Measurements from ENCODE around the gene POGK.
"Not testable (repeated sequence)": the region's sequence is repeated elsewhere in the genome, so short reads cannot be mapped to it uniquely, and the experiment has no call there.

Gene POGK

DNA sequence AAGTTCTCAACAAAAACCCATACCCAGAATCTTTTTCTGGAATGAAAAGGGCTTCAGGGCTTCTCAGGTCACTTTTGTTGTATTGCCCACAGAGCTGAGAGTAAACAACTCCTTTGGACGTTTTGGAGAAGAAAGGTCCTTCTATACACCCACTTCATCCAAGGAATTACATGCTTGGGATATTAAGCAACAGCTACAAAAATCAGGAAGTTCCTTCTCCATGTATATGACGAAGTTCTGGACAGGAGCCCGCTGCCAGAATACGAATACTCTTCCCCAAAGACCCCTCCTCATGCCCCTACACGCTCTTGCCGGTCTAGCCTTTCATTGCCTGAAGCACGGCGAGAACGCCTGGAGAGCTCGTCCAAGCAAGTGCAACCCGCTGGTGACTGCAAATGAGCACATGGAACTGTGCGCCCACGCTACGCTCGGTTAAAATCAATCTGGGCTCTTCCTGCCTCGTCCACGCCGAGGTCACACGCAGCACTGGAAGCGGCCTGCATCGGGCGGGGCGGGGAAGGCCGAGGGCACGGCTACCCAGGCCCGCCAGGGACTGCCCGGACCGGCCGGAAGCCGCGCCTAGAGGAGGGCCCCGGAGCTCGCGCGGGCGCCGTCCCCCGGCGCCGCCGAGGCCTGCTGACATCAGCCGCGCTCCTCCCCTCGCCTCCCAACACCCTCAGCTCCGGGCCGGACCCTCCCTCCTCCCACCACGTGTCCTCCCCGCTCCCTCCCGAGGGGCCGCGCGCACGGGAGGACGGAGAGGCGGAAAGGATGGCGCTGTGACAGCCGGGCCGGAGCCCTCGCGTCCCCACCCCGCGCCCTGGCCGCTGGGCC is at the start of gene POGK:
TSS of gene POGK (plus strand) at position 710 of the 834 bp plus-strand sequence. CDS start 1,482 bp downstream, outside the sequence.
- FAIRE-seq, result no peak

DNA sequence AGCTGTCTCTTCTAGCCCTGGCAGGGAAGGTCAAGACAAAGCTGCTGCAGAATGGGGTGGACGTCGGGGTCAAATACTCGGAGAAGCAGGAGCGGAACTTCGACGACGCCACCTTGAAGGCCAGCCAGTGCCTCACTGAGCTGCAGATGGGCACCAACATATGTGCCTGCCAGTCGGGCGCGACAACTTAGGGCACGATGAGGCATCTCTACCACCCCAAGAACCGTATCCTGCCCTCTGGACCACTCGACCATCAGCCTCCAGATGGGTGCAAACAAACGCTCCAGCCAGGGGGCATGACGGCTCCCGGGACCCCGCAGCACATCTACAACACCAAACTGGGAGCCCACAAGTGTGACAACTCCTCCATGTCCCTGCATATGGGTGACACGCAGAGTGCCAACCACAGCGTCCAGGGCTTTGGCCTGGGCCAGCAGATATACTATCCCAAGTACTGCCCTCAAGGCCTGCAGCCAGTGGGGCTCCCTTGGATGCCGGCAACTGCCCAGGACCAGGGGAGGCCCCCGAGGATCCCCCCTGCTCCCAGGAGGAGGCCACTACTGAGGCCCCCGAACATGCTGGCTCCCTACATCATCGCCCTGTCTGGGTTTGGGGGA is 42.5 kb upstream of the POGK start:
- no peak for FAIRE-seq

DNA sequence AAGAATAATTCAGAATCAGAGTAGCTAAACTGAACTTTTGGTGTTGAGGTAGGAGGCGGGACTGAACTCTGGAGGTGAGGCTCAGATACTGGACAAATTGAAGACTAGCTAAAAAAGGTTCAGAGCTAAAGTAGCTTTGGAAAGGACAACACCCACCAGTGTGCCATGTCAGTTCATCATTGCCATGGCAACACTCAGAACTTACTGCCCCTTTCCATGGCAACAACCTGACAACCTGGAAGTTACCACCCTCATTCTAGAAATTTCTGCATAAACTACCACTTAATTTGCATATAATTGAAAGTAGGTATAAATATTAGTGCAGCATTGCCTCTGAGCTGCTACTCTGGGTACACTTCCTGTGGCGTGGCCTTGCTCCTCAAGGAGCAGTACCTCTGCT is 30.3 kb upstream of the POGK start:
- no peak for FAIRE-seq

DNA sequence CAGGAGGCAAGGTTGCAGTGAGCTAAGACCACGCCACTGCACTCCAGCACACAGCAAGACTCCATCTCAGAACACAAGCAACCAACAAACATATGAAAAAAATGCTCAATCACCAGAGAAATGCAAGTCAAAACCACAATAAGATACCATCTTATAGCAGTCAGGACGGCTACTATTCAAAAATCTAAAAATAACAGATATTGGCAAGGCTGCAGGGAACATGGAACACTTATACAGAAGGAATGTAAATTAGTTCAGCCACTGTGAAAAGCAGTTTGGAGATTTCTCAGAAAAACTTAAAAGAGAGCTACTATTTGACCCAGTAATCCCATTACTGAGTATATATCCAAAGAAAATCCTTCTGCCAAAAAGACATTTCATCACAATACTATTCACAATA is 27.6 kb upstream of the POGK start:
- no peak for FAIRE-seq

DNA sequence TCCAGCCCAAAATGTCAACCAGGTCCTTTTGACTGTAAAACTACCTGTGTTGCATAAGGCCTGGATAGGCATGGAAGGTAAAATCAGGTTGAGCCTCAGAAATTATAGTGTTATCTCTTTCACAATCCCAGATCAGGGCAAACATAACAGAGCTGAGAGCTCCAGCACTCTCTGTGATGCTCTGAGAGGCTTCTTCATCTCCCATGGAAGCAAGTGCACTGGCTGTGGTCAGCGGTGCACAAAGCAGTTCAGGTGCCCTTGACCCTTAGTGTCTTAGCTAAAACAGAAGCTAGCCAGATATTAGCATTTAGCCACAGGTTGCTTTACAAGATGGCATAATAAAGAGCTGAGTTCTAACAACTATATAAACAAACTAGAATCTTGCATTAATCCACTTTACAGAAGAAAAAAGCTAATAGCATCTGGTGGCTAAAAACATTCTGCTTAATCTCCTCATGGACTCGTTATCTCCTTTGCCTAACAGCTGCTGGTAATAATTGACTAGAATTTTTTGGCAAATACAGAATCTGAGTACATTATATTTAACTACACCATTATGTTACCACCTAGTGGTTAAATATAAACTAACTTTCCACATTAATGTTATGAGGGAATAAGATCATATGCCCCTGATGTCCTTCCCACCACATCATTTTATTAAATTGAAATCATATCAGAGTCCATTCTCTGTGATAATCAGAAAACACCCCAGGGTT is 25.6 kb upstream of the POGK start:
- FAIRE-seq, result no peak

- FAIRE-seq, result no peak
These were observed 24.7 kb upstream of the POGK start for GRCh38 chr1:166814611-166815010.

- no peak for FAIRE-seq
These were observed 19.3 kb upstream of the POGK start for GRCh38 chr1:166819974-166820373.

DNA sequence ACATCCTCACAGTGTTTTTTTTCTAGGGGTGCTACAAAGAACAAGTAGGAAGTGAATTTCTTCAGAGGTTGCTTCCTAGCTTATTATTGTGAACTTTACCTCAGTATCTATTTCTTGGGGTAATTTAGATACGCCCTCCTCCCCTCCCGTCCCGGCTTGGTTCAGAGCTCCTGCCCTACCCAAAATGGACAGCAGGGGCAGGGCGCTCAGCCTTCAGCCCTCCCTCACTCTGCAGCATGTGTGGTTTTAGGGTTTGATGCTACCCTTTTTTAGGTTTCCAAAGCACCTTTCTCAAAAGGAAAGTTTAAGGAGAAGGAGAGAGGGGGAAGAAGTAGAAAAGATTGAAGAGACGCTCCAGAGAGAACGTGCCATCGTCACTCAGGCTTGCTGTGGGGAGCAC is 16.9 kb upstream of the POGK start:
- FAIRE-seq, result no peak

DNA sequence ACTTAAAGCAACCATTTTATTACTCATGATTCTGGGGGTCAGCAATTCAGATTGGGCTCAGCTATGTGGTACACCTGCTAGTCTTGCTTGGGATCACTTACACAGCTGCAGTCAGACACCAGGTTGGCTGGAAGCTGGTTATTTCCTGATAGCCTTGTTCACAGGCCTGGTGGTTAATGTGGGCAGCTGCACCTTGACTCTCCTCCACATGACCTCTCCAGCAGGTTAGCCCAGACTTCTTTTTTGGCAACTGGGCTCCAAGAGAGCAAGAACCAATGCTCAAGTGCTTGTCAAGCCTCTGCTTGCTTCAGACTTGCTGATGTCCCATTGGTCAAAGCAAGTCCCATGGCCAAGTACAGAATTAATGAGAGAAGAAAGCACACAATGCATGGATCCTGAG is 11.8 kb upstream of the POGK start:
- no peak for FAIRE-seq

DNA sequence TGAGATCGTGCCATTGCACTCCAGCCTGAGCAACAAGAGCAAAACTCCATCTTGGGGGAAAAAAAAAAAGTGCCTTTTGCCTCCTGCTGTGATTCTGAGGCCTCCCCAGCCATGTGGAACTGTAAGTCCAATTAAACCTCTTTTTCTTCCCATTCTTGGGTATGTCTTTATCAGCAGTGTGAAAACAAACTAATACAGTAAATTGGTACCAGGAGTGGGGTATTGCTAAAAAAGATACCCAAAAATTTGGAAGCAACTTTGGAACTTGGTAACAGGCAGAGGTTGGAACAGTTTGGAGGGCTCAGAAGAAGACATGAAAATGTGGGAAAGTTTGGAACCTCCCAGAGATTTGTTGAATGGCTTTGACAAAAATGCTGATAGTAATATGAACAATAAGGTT is 9.5 kb upstream of the POGK start:
- not testable (repeated sequence) for FAIRE-seq

DNA sequence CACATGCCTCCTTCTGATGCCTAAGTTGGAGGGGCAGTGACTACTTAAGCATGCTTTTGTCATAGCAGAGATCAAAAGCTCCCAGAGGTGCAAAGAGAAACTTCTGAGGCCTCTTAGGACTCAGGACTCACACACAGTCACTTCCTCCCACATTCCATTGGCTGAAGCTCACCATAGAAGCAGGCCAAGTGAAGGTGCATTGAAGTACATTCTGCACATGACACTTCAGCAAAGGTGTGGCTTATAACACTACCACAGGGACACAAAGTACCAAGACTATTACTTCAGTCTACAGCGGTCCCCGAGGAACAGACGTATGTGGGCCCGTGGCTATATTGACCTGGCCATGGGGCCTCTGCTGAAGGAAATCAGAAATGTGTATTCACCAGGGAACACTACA is 2.5 kb upstream of the POGK start:
- no peak for FAIRE-seq

DNA sequence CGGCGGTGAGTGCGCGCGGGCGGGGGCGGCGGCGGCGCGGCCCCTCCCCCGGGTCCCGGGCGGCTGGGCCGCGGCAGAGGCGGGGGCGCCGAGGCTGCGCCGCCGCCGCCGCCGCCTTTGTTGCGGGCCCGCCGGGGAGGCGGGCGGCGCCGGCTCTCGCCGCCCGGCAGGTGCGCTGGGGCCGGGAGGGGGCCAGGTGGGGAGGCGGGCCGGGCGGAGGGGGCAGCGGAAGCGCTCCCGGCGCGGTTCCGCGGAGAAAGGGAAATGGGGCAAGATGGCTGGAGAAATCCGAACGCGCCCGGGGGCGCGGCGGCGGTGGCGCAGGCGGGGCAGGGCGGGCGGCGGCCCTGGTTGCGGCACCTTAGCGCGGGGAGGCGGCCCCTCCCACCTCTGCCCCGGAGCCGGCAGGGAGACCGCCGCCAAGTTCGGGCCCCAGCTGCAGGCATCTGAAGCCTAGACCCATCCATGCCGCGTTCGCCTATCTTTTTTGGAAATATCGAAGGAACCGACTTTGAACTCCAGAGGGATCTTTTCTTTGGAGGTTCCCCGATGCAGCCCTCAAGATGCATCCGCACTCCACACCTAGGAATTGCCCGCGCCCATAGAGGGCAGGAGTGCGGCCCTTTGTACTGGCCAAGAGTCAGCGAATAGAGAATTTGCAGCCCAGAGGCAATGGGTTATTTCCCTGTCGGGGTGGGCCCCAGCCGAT is 479 bp downstream of the POGK start:
- no peak for FAIRE-seq

DNA sequence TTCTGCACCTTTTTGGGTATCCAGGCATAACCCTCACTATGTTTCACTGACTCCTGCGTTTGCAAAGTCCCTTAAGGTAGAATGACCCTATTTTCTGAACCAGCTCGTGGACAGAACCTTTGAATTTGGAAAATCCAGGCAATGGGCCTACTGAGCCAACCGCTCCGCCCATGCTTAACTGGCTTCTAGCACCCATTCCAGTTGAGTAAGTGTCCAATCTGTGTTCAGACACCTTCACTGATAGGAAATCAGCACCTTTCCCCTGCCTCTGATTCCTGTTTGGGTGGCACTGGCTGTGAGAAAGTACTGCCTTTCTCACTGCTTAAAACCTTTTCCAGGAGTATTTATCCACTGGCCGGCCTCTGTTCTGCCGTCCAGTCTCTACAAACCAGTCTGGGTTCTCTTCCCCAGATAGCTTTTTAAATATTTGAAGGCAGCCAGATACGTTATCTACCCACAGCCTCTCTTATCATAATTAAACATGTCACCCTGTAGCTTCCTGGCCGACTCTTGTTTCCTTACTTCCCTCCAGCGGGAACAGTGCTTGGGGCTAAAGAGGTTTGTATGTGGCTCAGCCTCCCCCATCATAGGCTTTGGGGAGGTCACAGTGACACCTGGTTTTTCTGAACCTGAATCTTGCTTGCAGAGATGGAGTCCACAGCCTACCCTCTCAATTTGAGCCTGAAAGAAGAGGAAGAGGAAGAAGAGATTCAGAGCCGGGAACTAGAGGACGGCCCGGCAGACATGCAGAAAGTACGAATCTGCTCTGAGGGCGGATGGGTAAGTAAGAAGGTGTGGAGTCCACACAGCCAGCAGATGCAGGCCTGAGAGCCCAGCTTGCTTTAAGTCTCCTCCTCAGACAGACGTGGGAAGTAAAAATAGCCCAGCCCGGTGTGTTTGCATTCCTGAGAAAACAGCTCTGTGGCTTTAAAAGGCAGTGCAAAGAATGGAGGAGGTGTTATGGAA is 1.3 kb downstream of the POGK start:
- FAIRE-seq, result no peak

GRCh38 chr1:166843322-166843721 is 4.0 kb downstream of the POGK start:
- no peak for FAIRE-seq

- FAIRE-seq, result no peak
These were observed 4.7 kb downstream of the POGK start for GRCh38 chr1:166843769-166844596.

GRCh38 chr1:166844791-166845190 is 5.5 kb downstream of the POGK start:
- FAIRE-seq, result no peak

- no peak for FAIRE-seq
These were observed 8.9 kb downstream of the POGK start for GRCh38 chr1:166848193-166848592.

GRCh38 chr1:166849135-166849534 is 9.9 kb downstream of the POGK start:
- no peak for FAIRE-seq

GRCh38 chr1:166852918-166853317 is 13.6 kb downstream of the POGK start:
- no peak for FAIRE-seq

GRCh38 chr1:166855558-166855957 is 16.3 kb downstream of the POGK start:
- no peak for FAIRE-seq

- FAIRE-seq, result no peak
These were observed 18.7 kb downstream of the POGK start for GRCh38 chr1:166857995-166858394.
